H1 (cell line): Measurements from ENCODE around the gene COX7A2. TPM values are rescaled to one million over a fixed set of nuclear protein-coding genes. Genes with fewer than 3 reads are reported as not detected.
A peak's percentile ranks its signal among the peaks of the same experiment; 100 is the strongest.

Experiments used
- CTBP2 ChIP-seq: IDR thresholded peaks from 2 replicates; pipeline ENCODE4 v1.7.0; 2011; ENCODE audit warnings: borderline replicate concordance, mild to moderate bottlenecking, moderate library complexity, mixed read lengths, low read length; ENCODE audit not compliant: insufficient read depth, insufficient read length
- EZH2 ChIP-seq: fragments of 200-600 bp; sonication (generic); IDR thresholded peaks from 2 replicates; pipeline ENCODE4 v1.7.1; 2012; ENCODE audit warnings: low read depth, mild to moderate bottlenecking, moderate library complexity, low read length, inconsistent platforms; ENCODE audit not compliant: severe bottlenecking
- KDM4A ChIP-seq: IDR thresholded peaks from one replicate; pipeline ENCODE4 v1.7.1; 2012; ENCODE audit warnings: low read depth, mild to moderate bottlenecking, moderate library complexity, low read length, inconsistent platforms; ENCODE audit not compliant: severe bottlenecking
- polyA plus RNA-seq, 7 experiments: library from polyadenylated mRNA; depleted of rRNA in 3 of 7; stranded (reverse) in 5 of 7; unstranded in 2 of 7; fragments of >200 nt in 5 of 7; fragments of 200-250 nt in 2 of 7; gene quantifications; 1 replicate in 5 of 7; 2 replicates in 1 of 7; 4 replicates in 1 of 7; pipeline versions ENCODE4 v1.2.1 to v1.2.3, GENCODE V29; 2011 to 2013; ENCODE audit warnings: missing spikeins in 2 of 7, mixed read lengths in 2 of 7
- total RNA-seq: library from RNA; stranded (reverse); fragmentation: NEBNext Ultra II Directional; extraction: Animal tissue kit (Norgen Biotek cat#: 25700); gene quantifications from 2 replicates; pipeline ENCODE4 v1.2.1, GENCODE V29; 2021
- TF ChIP-seq, protein P1 (sequence below): IDR thresholded peaks from 2 replicates; pipeline ENCODE4 v1.6.1; 2012; ENCODE audit warnings: inconsistent platforms

The COX7A2 gene
- total and polyA plus RNA-seq, 2 of the 8 experiments (the other 6 are each of a cell fraction or from before 2014, with no cell fraction given), result 262 to 468 TPM

- peak; percentile 39 for TF ChIP-seq CTBP2
- peak; percentile 43 for TF ChIP-seq KDM4A
- TF ChIP-seq, protein P1, sequence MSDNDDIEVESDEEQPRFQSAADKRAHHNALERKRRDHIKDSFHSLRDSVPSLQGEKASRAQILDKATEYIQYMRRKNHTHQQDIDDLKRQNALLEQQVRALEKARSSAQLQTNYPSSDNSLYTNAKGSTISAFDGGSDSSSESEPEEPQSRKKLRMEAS, result 0 out of 2 replicates have a peak, but pooled peaks have one; percentile 6
- TF ChIP-seq EZH2, result no peak
- TF ChIP-seq, all 59 proteins: peak for 10
Observed at GRCh38 chr6:75283907-75284631, 40.5 kb upstream of the COX7A2 start (continued).
